GM12865 (cell line): ENCODE results near the gene ERCC4.
"Not testable (repeated sequence)": the region's sequence is repeated elsewhere in the genome, so short reads cannot be mapped to it uniquely, and the experiment has no call there.

Source experiments
- DNase-seq: peaks from one replicate; pipeline ENCODE4 v3.0.0; 2010; ENCODE audit warnings: low read depth
- H3K4me3 ChIP-seq: 2 replicates; pipeline ENCODE4 v1.5.1; 2011; ENCODE audit warnings: mild to moderate bottlenecking, low read depth, low read length, control low read depth
- CTCF ChIP-seq: IDR thresholded peaks from 2 replicates; pipeline ENCODE4 v1.5.1; 2011; ENCODE audit warnings: low read length, control low read depth, low read depth, inconsistent platforms; ENCODE audit not compliant: insufficient read depth; ENCODE audit errors: missing control alignments

ERCC4 gene

GRCh38 chr16:13886608-13887007 is 33.3 kb upstream of the ERCC4 start:
- DNase-seq, result no peak
- TF ChIP-seq CTCF, result no peak
- no peak overlapping the region for H3K4me3 ChIP-seq

GRCh38 chr16:13889323-13889722 is 30.6 kb upstream of the ERCC4 start:
- DNase-seq, H3K4me3 ChIP-seq: not testable (repeated sequence)

GRCh38 chr16:13892301-13892700 is 27.7 kb upstream of the ERCC4 start:
- no peak for DNase-seq
- TF ChIP-seq CTCF, result no peak
- no peak overlapping the region for H3K4me3 ChIP-seq

GRCh38 chr16:13895516-13895915 is 24.4 kb upstream of the ERCC4 start:
- H3K4me3 ChIP-seq, result no peak overlapping the region
- DNase-seq, result no peak
- TF ChIP-seq CTCF, result no peak

GRCh38 chr16:13896543-13897182 is 23.3 kb upstream of the ERCC4 start:
- peak; percentile 30 for TF ChIP-seq CTCF
- H3K4me3 ChIP-seq, result no peak overlapping the region
- DNase-seq, result peak; percentile 24

GRCh38 chr16:13897806-13898205 is 22.1 kb upstream of the ERCC4 start:
- H3K4me3 ChIP-seq, result no peak overlapping the region
- TF ChIP-seq CTCF, result no peak
- no peak for DNase-seq

- no peak for DNase-seq
- TF ChIP-seq CTCF, result no peak
- H3K4me3 ChIP-seq, result no peak overlapping the region
Measured at GRCh38 chr16:13898233-13898632, 21.7 kb upstream of the ERCC4 start.
